HG02642 (cell line): ENCODE results near the gene MUSK.
"Not testable (repeated sequence)": the region's sequence is repeated elsewhere in the genome, so short reads cannot be mapped to it uniquely, and the experiment has no call there.

ENCODE experiments used
- ATAC-seq: cut with Tn5 transposase; IDR thresholded peaks from one replicate; pipeline ENCODE4 v1.9.1; 2021; ENCODE audit warnings: mild to moderate bottlenecking; ENCODE audit not compliant: unreplicated experiment, poor library complexity

Gene MUSK

DNA sequence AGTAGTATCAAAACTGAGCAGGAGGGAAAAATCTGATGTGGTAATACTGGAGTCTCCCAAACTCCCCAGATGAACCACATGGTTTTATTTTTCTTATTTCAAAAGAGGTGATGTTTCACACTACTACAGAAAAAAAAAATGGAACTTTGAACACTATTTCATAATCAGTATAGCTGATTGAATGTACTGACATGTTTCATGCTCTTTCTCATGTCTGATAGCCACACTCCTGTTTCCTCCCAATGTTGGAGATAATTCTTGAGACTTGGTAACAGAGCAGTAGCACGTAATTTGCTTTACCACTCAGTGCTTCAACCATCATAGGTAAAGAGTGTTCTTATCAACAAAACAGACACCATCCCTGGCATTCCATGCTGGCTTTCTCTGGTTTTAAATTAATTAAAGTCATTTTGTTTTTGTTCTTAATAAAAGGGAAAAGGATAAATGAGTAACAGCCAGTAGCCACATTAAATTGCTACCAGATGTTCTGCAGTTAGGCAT is 85.2 kb downstream of the MUSK start:
- ATAC-seq: no peak

GRCh38 chr9:110755179-110755578 is 86.6 kb downstream of the MUSK start:
- ATAC-seq: no peak

DNA sequence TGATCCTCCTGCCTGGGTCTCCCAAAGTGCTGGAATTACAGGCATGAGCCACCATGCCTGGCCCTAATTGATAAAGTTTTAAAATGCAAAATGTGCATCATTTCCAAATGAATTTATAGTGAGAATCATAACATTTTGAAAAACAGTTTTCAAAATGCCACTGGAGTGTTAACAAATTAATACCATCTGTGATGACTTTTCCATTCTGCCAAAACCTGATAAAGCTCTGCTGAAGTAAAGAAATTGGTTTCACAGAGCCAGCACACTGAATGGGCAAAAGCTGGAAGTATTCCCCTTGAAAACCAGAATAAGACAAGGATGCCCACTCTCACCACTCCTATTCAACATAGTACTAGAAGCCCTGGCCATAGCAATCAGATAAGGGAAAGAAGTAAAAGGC is 89.6 kb downstream of the MUSK start:
- ATAC-seq: no peak

- ATAC-seq: no peak
Measured at GRCh38 chr9:110762783-110763182, 94.2 kb downstream of the MUSK start.

GRCh38 chr9:110763568-110763967 is 95.0 kb downstream of the MUSK start:
- ATAC-seq: no peak

DNA sequence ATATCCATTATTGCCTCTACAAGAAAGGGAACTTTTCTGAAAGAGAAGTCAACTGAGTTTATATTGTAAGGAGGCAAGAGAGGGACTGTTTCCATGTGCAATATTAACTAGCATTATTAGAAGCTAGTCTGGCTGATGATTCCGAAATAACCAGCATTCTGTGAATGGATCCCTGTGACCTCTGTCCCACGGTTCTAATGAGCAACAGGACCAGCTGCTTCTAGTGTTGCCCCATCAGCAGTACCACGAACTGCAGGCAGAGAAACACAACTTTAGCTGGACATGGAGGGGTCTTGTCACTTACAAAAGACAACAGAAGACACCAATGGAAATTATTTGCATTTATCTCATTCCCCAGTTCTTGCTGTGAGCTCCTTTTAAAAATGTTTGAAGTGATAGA is 95.4 kb downstream of the MUSK start:
- no peak for ATAC-seq

DNA sequence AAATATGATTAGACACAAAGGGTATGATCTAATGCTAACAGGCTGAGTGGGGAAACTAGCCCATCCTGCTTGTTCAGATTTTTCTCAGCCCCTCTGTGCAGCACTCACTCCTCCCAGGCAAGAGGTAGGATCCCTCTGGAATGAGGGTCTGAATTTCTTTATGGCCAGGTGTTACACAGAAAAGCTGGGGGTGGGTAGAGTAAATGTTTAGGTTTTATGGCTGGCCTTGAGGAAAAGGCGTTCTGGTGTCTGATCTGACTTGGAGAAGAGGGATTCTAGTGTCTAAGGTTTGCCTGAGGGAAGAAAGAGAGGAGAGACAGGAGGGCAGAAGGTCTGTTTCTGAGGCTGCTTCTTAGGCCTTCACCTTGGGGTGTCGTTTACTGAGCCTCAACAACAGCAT is 97.3 kb downstream of the MUSK start:
- ATAC-seq: no peak

GRCh38 chr9:110767559-110768063 is 99.0 kb downstream of the MUSK start:
- ATAC-seq: no peak

- ATAC-seq: no peak
Measured at GRCh38 chr9:110768886-110769285, 100.3 kb downstream of the MUSK start.

DNA sequence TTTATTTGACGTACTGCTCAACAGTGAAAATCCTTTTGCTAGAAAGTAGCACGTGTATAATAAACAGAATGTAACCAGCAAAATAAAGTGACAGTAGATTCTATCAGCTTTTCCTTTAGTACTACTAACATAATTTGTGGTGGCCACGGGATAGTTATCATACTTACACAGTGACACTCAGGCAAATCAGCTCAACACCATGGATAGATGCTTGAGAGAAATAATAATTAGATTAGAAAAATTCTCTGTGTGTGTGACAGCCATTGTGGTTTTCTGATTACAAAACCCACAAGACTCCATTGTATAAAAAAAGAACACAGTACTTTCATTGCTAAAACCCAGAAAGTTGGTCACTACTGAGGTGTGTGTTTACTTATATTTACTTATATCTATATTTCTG is 101.1 kb downstream of the MUSK start:
- no peak for ATAC-seq

DNA sequence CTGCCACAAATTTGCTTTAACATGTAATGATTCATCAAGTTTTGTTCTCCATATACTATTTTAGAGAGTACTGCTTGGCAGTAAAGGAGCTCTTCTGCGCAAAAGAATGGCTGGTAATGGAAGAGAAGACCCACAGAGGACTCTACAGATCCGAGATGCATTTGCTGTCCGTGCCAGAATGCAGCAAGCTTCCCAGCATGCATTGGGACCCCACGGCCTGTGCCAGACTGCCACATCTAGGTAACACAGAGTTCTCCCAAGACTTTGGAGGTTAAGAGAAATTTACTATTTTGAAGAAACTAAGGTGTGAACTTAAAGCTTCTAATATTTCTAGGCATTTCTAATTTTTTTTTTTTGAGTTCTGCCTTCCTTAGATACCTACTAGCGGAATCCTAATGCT is 107.1 kb downstream of the MUSK start:
- ATAC-seq: no peak

GRCh38 chr9:110776221-110776620 is 107.6 kb downstream of the MUSK start:
- ATAC-seq: no peak

- no peak for ATAC-seq
Measured at GRCh38 chr9:110777196-110777875, 108.7 kb downstream of the MUSK start.

- no peak for ATAC-seq
Measured at GRCh38 chr9:110777876-110778215, 109.3 kb downstream of the MUSK start.

DNA sequence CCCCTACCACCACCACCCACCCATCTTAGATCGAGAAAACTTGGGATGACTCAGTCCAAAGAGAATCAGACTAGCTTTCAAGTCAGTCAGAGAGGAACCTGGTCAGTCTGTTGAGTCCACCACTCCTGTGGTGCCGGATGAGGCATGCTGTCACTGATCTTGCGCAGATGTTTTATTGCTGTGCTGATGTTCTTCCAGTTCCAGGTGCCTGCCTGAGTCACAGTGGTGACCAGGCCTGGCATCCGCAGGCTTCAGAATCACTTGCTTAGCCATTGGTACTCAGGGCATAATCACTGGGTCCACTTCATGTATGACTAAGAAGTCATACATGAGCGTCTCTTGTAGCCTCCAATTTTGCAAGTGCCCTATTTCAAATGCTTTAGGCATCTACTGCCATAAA is 114.1 kb downstream of the MUSK start:
- ATAC-seq: no peak

GRCh38 chr9:110784309-110784708 is 115.7 kb downstream of the MUSK start:
- ATAC-seq: no peak

GRCh38 chr9:110785166-110785565 is 116.6 kb downstream of the MUSK start:
- ATAC-seq: no peak

DNA sequence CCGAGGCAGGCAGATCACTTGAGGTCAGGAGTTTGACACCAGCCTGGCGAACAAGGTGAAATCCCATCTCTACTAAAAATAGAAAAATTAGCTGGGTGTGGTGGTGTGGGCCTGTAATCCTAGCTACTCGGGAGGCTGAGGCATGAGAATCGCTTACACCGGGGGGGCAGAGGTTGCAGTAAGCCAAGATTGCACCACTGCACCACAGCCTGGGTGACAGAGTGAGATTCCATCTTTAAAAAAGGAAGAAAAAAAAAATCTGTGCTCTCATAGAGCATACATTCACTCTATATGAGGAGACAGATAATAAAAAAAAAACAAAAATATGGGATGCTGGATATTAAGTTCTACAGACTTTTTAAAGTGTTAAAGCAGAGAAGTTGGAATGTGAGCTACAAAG is 119.8 kb downstream of the MUSK start:
- not testable (repeated sequence) for ATAC-seq

GRCh38 chr9:110788871-110789270 is 120.3 kb downstream of the MUSK start:
- ATAC-seq: no peak

DNA sequence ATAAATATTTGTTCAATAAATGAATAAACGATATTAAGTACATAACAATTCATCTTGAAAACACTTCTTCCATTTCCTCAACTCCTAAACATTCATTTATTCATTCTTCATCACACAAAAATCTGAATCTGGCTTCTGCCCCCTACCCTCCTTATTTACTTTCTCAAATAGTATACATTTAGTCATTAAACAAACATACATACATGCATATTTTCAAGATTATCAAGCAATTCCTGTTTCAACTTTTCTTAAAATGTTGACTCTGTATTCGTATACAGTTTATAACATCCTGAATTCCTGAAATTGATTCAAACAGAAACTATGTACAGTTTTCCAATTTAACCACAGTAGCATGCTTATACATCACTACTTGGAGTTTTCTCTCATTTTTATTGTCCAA is 129.0 kb downstream of the MUSK start:
- ATAC-seq: no peak

GRCh38 chr9:110799396-110799795 is 130.8 kb downstream of the MUSK start:
- no peak for ATAC-seq

DNA sequence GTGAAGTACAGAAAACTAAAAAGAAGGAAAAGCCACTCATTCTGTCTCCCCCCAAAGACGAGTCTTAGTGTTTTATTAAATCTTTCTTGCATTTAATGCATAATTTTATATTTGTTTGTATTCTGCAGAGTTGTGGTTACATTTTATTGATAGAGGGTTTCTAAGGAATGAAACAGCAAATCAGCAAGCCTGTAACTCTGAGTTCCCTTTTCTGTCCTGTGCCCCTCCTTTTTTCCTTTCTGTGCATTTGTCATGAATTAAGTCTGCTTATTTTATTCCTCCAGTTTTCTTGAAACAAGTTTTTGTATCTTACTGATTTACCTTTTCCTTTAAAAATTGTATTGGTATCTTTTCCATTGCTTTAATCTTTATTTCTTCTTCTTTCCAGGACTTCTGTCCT is 132.8 kb downstream of the MUSK start:
- no peak for ATAC-seq
